Forelimb muscle (tissue), 1 donor: ENCODE results near the gene RBM19. TPM values are rescaled to one million over a fixed set of nuclear protein-coding genes. Genes with fewer than 3 reads are reported as not detected.

ENCODE experiments used
- DNase-seq: peaks from one replicate; pipeline ENCODE4 v3.0.0-alpha.2; 2013; ENCODE audit warnings: low read depth
- polyA plus RNA-seq: library from polyadenylated mRNA; unstranded; fragments of 120-200 nt; gene quantifications from one replicate; pipeline ENCODE4 v1.2.1, GENCODE V29; 2013; ENCODE audit not compliant: insufficient read length

Gene RBM19
- polyA plus RNA-seq, 1 donor: 17.1 TPM

GRCh38 chr12:113808095-113808951, 157.8 kb downstream of the RBM19 start:
- no peak for DNase-seq

GRCh38 chr12:113805673-113806072, 160.5 kb downstream of the RBM19 start:
- DNase-seq: no peak

- DNase-seq: no peak
Observed at GRCh38 chr12:113804961-113805600, 161.0 kb downstream of the RBM19 start.

- DNase-seq: no peak
Observed at GRCh38 chr12:113803759-113804140, 162.4 kb downstream of the RBM19 start.

- DNase-seq: no peak
Observed at GRCh38 chr12:113802966-113803758, 163.0 kb downstream of the RBM19 start.

GRCh38 chr12:113802000-113802749, 163.9 kb downstream of the RBM19 start:
- DNase-seq: no peak

GRCh38 chr12:113800201-113800600, 165.9 kb downstream of the RBM19 start:
- no peak for DNase-seq

GRCh38 chr12:113798552-113798951, 167.6 kb downstream of the RBM19 start:
- DNase-seq: no peak

- no peak for DNase-seq
Observed at GRCh38 chr12:113797535-113797868, 168.6 kb downstream of the RBM19 start.

- no peak for DNase-seq
Observed at GRCh38 chr12:113796852-113797534, 169.1 kb downstream of the RBM19 start.

- no peak for DNase-seq
Observed at GRCh38 chr12:113796066-113796827, 169.9 kb downstream of the RBM19 start.

GRCh38 chr12:113795445-113795844, 170.7 kb downstream of the RBM19 start:
- no peak for DNase-seq

- no peak for DNase-seq
Observed at GRCh38 chr12:113794774-113795173, 171.4 kb downstream of the RBM19 start.

GRCh38 chr12:113793250-113793649, 172.9 kb downstream of the RBM19 start:
- no peak for DNase-seq

GRCh38 chr12:113792450-113792849, 173.7 kb downstream of the RBM19 start:
- no peak for DNase-seq

GRCh38 chr12:113788020-113788856, 177.9 kb downstream of the RBM19 start:
- no peak for DNase-seq

GRCh38 chr12:113786107-113786506, 180.0 kb downstream of the RBM19 start:
- DNase-seq: no peak

GRCh38 chr12:113783811-113784210, 182.3 kb downstream of the RBM19 start:
- no peak for DNase-seq

GRCh38 chr12:113782873-113783272, 183.3 kb downstream of the RBM19 start:
- DNase-seq: no peak
